GM19025 (cell line): ENCODE results near the gene CHAF1A.

ENCODE experiments used
- ATAC-seq: cut with Tn5 transposase; IDR thresholded peaks from one replicate; pipeline ENCODE4 v1.9.1; 2021; ENCODE audit warnings: mild to moderate bottlenecking, low read depth, moderate library complexity; ENCODE audit not compliant: unreplicated experiment

The CHAF1A gene

GRCh38 chr19:4452230-4452990 lies 50.0 kb downstream of the CHAF1A start:
- ATAC-seq: no peak

DNA sequence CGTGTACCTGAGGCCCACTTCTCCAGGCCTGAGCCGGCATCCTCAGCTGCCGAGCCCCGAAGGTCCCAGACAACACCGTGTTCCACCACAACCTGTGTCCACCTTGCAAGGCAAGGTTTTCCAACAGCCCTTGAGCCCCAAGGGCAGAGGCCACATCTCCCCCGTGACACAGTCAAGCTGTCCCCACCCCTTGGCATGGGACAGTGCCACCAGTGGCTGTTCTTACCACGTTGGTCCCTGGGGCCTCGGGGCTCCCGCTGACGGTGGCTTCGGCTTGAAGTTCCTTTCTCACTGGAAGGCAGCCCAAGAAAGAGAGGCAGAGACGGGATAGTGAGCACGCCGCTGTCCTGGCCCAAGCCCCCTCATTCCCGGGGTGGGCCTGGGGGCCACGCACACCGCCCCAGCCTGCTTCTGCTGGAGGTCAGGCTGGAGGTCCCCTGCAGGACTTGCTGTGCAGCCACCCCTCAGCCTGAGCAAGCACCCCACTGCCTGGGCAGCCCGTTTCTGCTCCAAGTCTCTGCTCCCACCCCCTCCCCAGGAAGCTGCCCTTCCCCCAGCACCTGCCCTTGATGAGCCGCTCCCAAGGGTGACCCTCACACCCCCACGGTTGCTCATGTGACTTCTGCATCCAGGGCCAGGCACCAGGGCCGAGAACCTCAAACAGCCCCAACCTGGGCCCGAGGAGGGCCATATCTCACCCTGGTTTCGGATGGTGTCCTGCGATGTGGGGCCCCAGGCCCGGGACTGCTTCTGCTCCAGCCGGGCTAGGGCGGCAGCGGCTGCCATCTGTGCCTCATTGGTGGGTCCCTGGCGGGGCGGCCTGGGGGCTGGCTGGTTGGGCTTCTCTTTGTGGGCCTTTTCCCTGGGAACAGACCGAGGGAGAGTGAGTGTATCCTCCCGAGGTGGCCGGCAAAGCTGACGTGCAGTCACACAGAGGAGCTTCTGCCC lies 51.1 kb downstream of the CHAF1A start:
- no peak for ATAC-seq

DNA sequence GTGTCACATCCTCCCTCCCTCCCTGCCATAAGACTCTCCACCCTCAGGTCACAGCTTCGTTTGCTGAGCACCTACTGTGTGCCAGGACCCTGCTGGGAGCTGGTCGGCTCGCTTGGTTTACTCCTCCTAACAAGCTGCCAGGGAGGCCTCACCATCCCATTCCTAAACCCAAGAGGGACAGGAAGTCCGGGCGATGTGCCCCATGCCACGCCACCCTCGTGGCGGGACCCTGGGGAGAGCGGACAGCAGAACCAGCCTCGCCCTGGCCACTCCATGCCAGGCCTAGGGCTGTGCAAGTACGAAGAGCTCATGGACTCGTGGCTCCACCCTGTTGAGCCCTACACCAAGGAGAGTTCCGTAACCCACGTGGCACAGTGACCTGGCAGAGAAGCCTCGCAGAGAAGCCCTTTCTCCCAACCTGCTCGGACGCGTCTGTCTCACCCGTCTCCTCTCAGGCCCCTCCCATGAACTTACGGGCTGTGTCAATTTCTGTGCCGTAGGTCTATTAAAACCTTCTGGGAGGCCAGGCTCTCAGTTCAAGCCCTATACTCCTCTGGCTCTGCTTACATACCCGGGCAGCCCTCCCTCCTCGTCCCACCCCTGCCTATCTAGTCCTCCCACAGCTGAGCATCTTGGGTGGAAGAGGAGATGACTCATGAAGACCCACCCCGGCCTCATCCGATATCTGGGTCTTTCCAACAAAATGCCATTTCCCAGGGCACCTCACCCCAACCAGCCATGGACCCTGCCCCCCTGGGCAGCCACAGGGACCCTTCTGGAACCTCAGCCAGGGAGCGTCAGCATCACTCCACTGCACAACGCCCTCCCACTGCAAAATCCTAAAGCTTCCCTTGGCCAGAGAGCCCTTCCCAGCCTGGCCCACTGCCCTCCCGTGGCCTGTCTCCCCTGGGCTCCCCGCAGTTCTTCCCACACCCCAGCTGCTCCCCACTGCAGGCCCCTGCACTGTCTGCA lies 52.6 kb downstream of the CHAF1A start:
- no peak for ATAC-seq

- no peak for ATAC-seq
Measured at GRCh38 chr19:4455719-4456475, 53.5 kb downstream of the CHAF1A start.

GRCh38 chr19:4456476-4456842 lies 54.0 kb downstream of the CHAF1A start:
- ATAC-seq: no peak

- no peak for ATAC-seq
Measured at GRCh38 chr19:4456843-4457653, 54.6 kb downstream of the CHAF1A start.

DNA sequence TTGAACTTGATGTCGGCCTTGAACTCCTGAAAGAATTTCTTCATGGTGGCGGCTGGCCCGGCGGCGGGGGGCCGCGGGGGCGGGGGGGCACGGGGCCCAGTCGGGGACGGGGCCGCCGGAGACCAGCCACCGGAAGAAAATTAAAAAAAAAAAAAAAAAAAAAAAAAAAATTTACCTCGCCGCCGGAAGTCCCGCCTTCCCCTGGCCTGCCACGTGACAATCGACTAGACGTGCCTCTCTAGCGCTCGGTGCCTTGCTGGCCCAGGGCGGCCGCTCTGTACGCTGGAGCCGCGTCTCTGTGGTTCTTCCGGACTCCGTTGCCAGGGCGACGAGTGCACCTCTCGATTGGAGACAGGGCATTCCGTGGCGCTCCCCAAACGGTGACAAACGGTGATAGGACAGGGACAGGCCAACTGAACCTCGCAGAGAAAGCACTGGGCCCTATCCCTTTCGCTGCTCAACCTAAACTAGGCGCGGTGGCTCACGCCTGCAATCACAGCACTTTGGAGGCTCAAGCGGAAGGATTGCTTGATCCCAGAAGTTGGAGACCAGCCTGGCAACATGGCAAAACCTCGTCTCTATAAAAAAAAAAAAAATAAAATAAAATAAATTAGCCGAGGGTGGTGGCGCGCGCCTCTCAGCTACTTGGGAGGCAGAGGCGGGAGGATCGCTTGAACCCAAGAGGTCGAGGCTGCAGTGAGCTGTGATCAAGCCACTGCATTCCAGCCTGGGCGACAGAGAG lies 55.4 kb downstream of the CHAF1A start, which contains the start of gene UBXN6:
Gene UBXN6, minus strand, starts transcription at position 141 of the 742 bp plus-strand sequence. Its CDS starts 97 bp downstream, at position 44.
- ATAC-seq: no peak

- ATAC-seq: no peak
Measured at GRCh38 chr19:4464815-4465581, 62.6 kb downstream of the CHAF1A start.

GRCh38 chr19:4467835-4468234 lies 65.4 kb downstream of the CHAF1A start:
- ATAC-seq: no peak

DNA sequence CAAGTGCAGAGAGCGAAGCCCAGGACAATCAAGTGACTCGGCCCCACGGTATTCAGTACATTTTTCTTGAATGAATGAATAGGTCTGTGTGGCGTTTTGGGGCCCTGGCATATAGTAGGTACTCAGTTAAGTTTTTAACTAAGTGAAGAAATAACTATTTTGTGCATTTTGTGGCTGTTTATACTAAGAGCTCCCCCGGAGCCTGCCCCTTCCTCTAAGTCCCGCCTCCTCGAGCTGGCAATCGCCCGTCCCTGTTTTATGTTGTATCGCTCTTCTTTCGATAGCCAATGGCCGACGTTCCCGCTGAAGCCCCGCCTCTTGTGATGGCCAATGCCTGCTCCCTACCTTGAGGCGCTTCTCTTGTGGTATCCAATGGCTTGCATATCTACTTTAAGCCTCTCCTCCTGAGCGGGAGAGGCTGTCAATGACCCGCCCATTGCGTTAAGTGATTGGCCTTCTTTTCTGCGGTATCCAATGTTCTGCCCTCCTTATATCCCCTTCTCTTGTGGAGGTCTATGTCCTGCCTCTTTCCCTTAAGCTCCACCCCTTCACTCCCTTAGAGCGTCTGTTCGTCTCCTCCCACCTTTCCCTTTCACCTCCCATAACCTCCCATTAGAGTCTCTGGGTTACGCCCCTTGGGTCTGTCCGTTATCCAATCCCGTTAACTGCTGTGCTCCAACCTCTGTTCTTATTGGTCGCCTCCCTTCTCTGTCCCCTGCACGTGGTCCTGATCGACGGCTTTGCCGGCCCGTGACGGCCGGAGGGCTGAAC lies 69.1 kb downstream of the CHAF1A start:
- peak; percentile 78 for ATAC-seq

- peak; percentile 2 for ATAC-seq
Measured at GRCh38 chr19:4472174-4472974, 69.9 kb downstream of the CHAF1A start, which contains the start of gene HDGFL2. Gene HDGFL2, plus strand, starts transcription at chr19:4472297. Its CDS starts 54 bp downstream, at chr19:4472351.

GRCh38 chr19:4473011-4473762 lies 70.7 kb downstream of the CHAF1A start:
- no peak for ATAC-seq

GRCh38 chr19:4473763-4474513 lies 71.5 kb downstream of the CHAF1A start:
- ATAC-seq: no peak

- ATAC-seq: no peak
Measured at GRCh38 chr19:4474514-4475022, 72.1 kb downstream of the CHAF1A start.
